Activated B cell treated with CpG ODN at 0.5 μM for 24 hours (primary cell): ENCODE results near the gene BANF1. TPM values are rescaled to one million over a fixed set of nuclear protein-coding genes. Genes with fewer than 3 reads are reported as not detected.

Source experiments
- ATAC-seq: fragments of 200-7000 bp; cut with Tn5 transposase; one replicate; pipeline ENCODE4 v1.10.0; 2021; ENCODE audit warnings: low read depth, mild to moderate bottlenecking, moderate library complexity
- CTCF ChIA-PET: fragments of 350-600 bp; sonication (Branson Sonifier 250); formaldehyde crosslinking; loops from one replicate; lab custom pipeline; 2021; ENCODE audit warnings: antibody characterized with exemption; lab: Charles Lee
- POLR2A ChIA-PET: fragments of 350-600 bp; sonication (Branson Sonifier 250); formaldehyde crosslinking; loops from one replicate; lab custom pipeline; 2021; ENCODE audit warnings: antibody characterized with exemption; lab: Charles Lee
- DNase-seq: peaks from one replicate; pipeline ENCODE4 v3.0.0; 2022
- H3K27ac Mint-ChIP-seq: one replicate; pipeline ENCODE4 v1.8.0; 2020; ENCODE audit warnings: mixed read lengths
- H3K27me3 Mint-ChIP-seq: one replicate; pipeline ENCODE4 v1.8.0; 2021; ENCODE audit warnings: mixed read lengths
- H3K36me3 Mint-ChIP-seq: one replicate; pipeline ENCODE4 v1.8.0; 2021; ENCODE audit warnings: low read depth, mixed read lengths
- H3K4me1 Mint-ChIP-seq: one replicate; pipeline ENCODE4 v1.8.0; 2021; ENCODE audit warnings: mixed read lengths
- H3K4me3 Mint-ChIP-seq: one replicate; pipeline ENCODE4 v1.8.0; 2020; ENCODE audit warnings: mild to moderate bottlenecking, mixed read lengths
- H3K9me3 Mint-ChIP-seq: one replicate; pipeline ENCODE4 v1.8.0; 2020; ENCODE audit warnings: mixed read lengths
- intact Hi-C: fragments of 100-400 bp; cut with micrococcal nuclease; formaldehyde crosslinking; loops from one replicate; pipeline ENCODE4 v1.15.1; 2024
- total RNA-seq: library from RNA; stranded (reverse); gene quantifications from 2 replicates; pipeline ENCODE4 v1.2.3, GENCODE V29; 2022
- TF ChIP-seq, protein P1 (sequence below): fragments of 200-600 bp; IDR thresholded peaks from one replicate; pipeline ENCODE4 v1.8.0; 2022; ENCODE audit warnings: antibody characterized with exemption, mild to moderate bottlenecking

The BANF1 gene
- total RNA-seq, 1 donor from 2014 or later, result 228 TPM

DNA sequence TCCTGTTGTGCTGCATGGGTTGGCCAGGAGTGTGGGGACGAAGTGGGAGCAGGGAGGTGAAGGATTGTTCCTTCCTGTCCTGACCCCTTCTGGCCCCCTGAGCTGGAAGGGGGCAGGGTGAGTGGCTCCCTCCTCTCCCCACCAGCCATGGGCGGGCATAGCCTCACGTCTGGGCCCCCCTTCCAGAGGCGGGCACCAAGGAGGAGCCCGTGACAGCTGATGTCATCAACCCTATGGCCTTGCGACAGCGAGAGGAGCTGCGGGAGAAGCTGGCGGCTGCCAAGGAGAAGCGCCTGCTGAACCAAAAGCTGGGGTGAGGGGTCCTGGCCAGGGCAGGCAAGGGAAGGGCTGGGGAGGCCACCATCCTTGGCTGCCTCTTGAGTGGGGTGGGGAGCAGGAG, 37.4 kb upstream of the BANF1 start:
- ChIA-PET CTCF (no interaction called here), POLR2A (no interaction called here)
- Mint-ChIP-seq H3K36me3 (peaks cover 78% of the 10 kb centered on the region), H3K4me1 (peaks cover 29% of the 10 kb centered on the region), H3K9me3 (no peaks in the 10 kb centered on the region), H3K27ac (no peak overlapping the region), H3K4me3 (no peak overlapping the region), H3K27me3 (no peaks in the 10 kb centered on the region)
- no peak for DNase-seq
- no peak for ATAC-seq
- TF ChIP-seq, protein P1, sequence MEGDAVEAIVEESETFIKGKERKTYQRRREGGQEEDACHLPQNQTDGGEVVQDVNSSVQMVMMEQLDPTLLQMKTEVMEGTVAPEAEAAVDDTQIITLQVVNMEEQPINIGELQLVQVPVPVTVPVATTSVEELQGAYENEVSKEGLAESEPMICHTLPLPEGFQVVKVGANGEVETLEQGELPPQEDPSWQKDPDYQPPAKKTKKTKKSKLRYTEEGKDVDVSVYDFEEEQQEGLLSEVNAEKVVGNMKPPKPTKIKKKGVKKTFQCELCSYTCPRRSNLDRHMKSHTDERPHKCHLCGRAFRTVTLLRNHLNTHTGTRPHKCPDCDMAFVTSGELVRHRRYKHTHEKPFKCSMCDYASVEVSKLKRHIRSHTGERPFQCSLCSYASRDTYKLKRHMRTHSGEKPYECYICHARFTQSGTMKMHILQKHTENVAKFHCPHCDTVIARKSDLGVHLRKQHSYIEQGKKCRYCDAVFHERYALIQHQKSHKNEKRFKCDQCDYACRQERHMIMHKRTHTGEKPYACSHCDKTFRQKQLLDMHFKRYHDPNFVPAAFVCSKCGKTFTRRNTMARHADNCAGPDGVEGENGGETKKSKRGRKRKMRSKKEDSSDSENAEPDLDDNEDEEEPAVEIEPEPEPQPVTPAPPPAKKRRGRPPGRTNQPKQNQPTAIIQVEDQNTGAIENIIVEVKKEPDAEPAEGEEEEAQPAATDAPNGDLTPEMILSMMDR, result no peak
- intact Hi-C loops, result no loop called here

DNA sequence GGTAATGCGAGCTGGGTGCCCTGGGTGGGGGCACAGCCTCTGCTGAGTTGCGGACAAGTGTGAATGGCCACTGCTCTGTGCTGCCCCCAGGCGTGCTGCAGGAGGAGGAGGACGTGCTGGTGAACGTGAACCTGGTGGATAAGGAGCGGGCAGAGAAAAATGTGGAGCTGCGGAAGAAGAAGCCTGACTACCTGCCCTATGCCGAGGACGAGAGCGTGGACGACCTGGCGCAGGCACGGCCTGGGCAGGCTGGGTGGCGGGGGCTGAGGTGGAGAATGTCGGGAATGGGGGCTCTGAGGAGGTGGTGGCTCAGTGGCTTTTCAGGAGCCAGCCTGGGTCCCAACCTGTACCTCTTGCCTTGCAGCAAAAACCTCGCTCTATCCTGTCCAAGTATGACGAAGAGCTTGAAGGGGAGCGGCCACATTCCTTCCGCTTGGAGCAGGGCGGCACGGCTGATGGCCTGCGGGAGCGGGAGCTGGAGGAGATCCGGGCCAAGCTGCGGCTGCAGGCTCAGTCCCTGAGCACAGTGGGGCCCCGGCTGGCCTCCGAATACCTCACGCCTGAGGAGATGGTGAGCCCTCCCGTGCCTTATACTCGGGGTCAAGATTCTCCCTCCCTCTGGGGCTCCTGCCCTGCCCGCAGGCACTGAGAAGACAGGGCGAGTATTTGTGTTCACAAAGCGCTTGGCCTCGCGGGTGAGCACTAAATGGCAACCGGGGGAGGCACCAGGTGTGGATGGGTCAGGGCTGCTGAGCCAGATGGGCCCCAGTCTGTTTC, 36.1 kb upstream of the BANF1 start:
- CTCF ChIA-PET, result no interaction called here
- ATAC-seq, result no peak
- DNase-seq, result no peak
- H3K4me1 Mint-ChIP-seq, result peaks cover 24% of the 10 kb centered on the region
- intact Hi-C loops, result no loop called here
- H3K27me3 Mint-ChIP-seq, result no peaks in the 10 kb centered on the region
- POLR2A ChIA-PET, result no interaction called here
- no peak overlapping the region for H3K27ac Mint-ChIP-seq
- no peaks in the 10 kb centered on the region for H3K9me3 Mint-ChIP-seq
- H3K4me3 Mint-ChIP-seq, result no peak overlapping the region
- TF ChIP-seq, protein P1, result no peak
- peaks cover 83% of the 10 kb centered on the region for H3K36me3 Mint-ChIP-seq

DNA sequence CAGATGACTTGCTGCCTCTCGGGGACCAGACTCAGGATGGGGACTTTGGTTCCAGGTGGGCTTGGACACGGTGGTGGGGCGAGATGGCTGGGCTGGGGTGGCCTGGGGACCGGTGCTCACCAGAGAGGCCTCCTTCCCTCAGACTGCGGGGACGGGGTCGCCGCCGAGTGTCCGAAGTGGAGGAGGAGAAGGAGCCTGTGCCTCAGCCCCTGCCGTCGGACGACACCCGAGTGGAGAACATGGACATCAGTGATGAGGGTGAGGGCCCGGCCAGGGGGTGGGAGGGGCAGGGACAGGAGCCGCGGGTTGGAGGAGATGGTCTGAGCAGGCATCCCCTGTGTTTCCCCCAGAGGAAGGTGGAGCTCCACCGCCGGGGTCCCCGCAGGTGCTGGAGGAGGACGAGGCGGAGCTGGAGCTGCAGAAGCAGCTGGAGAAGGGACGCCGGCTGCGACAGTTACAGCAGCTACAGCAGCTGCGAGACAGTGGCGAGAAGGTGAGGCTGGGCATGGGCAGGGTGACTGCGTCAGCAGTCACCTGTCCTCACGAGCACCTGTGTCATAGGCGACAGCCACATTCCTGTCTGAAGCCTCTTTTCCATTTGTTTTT, 34.9 kb upstream of the BANF1 start:
- TF ChIP-seq, protein P1, result no peak
- DNase-seq (no peak), ATAC-seq (no peak)
- Mint-ChIP-seq H3K9me3 (no peaks in the 10 kb centered on the region), H3K4me1 (peaks cover 16% of the 10 kb centered on the region), H3K27ac (no peak overlapping the region), H3K36me3 (peaks cover 85% of the 10 kb centered on the region), H3K4me3 (no peak overlapping the region), H3K27me3 (no peaks in the 10 kb centered on the region)
- CTCF ChIA-PET, result no interaction called here
- intact Hi-C loops, result no loop called here
- POLR2A ChIA-PET, result interaction anchor here (0.6 kb wide), 1 partner anchor 83 kb away, joined by 3 read pairs; no protein-coding TSS in a partner anchor

DNA sequence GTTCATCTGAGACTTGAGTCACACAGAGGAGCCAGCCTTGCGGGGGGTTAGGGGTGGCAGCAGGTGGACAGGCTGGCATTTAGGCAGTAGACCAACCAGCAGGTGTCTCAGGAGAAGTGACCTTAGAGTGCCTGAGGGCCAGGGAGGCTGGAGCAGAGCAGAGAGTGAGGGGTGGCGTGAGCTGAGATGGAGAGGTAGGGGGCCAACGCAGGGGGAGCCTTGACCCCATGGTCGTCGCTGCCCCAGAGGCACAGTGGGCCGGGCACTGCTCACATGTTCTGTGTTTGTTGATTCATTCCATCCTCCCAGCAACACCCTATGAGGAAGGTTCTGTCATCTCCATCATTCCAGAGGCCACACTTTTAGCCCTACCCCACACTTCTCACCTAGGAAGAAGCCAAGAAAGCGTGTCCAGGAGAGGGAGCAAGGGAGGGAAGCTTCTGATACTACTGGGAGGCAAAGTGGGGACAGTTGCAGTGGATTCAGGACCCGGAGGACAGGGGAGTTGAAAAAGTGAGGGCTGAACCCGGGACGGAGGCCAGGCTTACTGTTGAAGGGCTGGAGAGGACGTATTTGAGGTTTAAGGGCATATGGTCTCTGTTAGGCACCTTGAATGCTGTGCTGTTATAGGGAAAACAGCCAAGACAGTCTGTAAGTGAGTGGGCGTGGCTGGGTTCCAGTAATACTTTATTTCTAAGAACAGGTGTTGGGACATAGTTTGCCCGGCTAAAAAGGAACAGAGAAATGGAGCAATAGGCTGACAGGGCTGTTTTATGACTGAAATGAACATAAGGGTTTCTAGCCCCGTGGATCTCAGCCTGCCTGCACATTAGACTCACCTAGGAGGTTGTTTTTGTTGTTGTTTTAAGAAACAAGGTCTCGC, 33.5 kb upstream of the BANF1 start:
- POLR2A ChIA-PET, result no interaction called here
- CTCF ChIA-PET, result no interaction called here
- peaks cover 85% of the 10 kb centered on the region for H3K36me3 Mint-ChIP-seq

More for the DNA sequence above, 33.5 kb upstream of the BANF1 start:
- H3K27me3 Mint-ChIP-seq, result no peaks in the 10 kb centered on the region
- intact Hi-C loops, result no loop called here
- DNase-seq (no peak), ATAC-seq (no peak)
- H3K4me3 Mint-ChIP-seq, result no peak overlapping the region
- peaks cover 2% of the 10 kb centered on the region for H3K4me1 Mint-ChIP-seq
- H3K27ac Mint-ChIP-seq, result no peak overlapping the region
- H3K9me3 Mint-ChIP-seq, result no peaks in the 10 kb centered on the region
- TF ChIP-seq, protein P1, result no peak
